Bronchial epithelial cell (primary cell): Measurements from ENCODE around the gene CACNB4. TPM values are rescaled to one million over a fixed set of nuclear protein-coding genes. Genes with fewer than 3 reads are reported as not detected.
"Not testable (repeated sequence)": the region's sequence is repeated elsewhere in the genome, so short reads cannot be mapped to it uniquely, and the experiment has no call there.

Experiments
- DNase-seq: peaks from one replicate; pipeline ENCODE4 v3.0.0-alpha.2; 2010; ENCODE audit warnings: low read depth
- FAIRE-seq: peaks from 2 replicates; lab custom pipeline; 2011; peaks lifted over from hg19 to GRCh38; lab: Jason Lieb, UNC
- H3K27me3 ChIP-seq: 2 replicates; pipeline ENCODE4 v1.5.1; 2011; ENCODE audit warnings: low read length; ENCODE audit not compliant: control insufficient read depth, insufficient read depth
- H3K36me3 ChIP-seq: 2 replicates; pipeline ENCODE4 v1.5.1; 2011; ENCODE audit warnings: low read length; ENCODE audit not compliant: control insufficient read depth, insufficient read depth
- H3K4me3 ChIP-seq: 2 replicates; pipeline ENCODE4 v1.5.1; 2011; ENCODE audit warnings: mild to moderate bottlenecking, low read depth, low read length, control low read depth
- CTCF ChIP-seq: IDR thresholded peaks from 2 replicates; pipeline ENCODE4 v1.5.1; 2011; ENCODE audit warnings: mild to moderate bottlenecking, moderate library complexity, low read length, control low read depth, inconsistent platforms; ENCODE audit not compliant: insufficient read depth, severe bottlenecking
- total RNA-seq: library from RNA; depleted of rRNA; stranded (reverse); fragments of >200 nt; gene quantifications from 2 replicates; pipeline ENCODE4 v1.2.1, GENCODE V29; 2014

Gene CACNB4
- total RNA-seq, 1 donor from 2014 or later, result 0.53 TPM

GRCh38 chr2:151799886-151800292, 299.0 kb downstream of the CACNB4 start:
- DNase-seq (no peak), FAIRE-seq (no peak)
- H3K4me3 ChIP-seq, result no peak overlapping the region
- no peaks in the 10 kb centered on the region for H3K27me3 ChIP-seq
- H3K36me3 ChIP-seq, result peaks cover 3% of the 10 kb centered on the region
- TF ChIP-seq CTCF, result no peak

- FAIRE-seq (no peak), DNase-seq (no peak)
- peaks cover 1% of the 10 kb centered on the region for H3K36me3 ChIP-seq
- H3K27me3 ChIP-seq, result no peaks in the 10 kb centered on the region
- TF ChIP-seq CTCF, result no peak
- H3K4me3 ChIP-seq, result no peak overlapping the region
These were observed 302.1 kb downstream of the CACNB4 start for GRCh38 chr2:151796774-151797173.

- no peak for DNase-seq
- peaks cover 1% of the 10 kb centered on the region for H3K36me3 ChIP-seq
- H3K27me3 ChIP-seq, result no peaks in the 10 kb centered on the region
- H3K4me3 ChIP-seq, result no peak overlapping the region
- no peak for FAIRE-seq
- TF ChIP-seq CTCF, result no peak
These were observed 303.1 kb downstream of the CACNB4 start for GRCh38 chr2:151795646-151796240.

- not testable (repeated sequence) for H3K36me3 ChIP-seq, H3K27me3 ChIP-seq, FAIRE-seq, H3K4me3 ChIP-seq
- peak; percentile 12 for DNase-seq
These were observed 304.4 kb downstream of the CACNB4 start for GRCh38 chr2:151794422-151794821.

GRCh38 chr2:151793123-151793522, 305.7 kb downstream of the CACNB4 start:
- TF ChIP-seq CTCF, result no peak

GRCh38 chr2:151792589-151792988, 306.3 kb downstream of the CACNB4 start:
- no peak for DNase-seq
- H3K4me3 ChIP-seq, result no peak overlapping the region
- no peak for FAIRE-seq
- no peaks in the 10 kb centered on the region for H3K36me3 ChIP-seq
- TF ChIP-seq CTCF, result no peak
- H3K27me3 ChIP-seq, result no peaks in the 10 kb centered on the region

More at GRCh38 chr2:151793123-151793522, 305.7 kb downstream of the CACNB4 start:
- FAIRE-seq, result no peak
- Histone ChIP-seq H3K4me3 (no peak overlapping the region), H3K27me3 (no peaks in the 10 kb centered on the region), H3K36me3 (no peaks in the 10 kb centered on the region)
- no peak for DNase-seq
